Panc1 (cell line): ENCODE measurements around the gene IMP4. TPM values are rescaled to one million over a fixed set of nuclear protein-coding genes. Genes with fewer than 3 reads are reported as not detected.

Experiments
- ATAC-seq: fragments of 200-7000 bp; cut with Tn5 transposase; 2 replicates; pipeline ENCODE4 v1.9.1; 2020; ENCODE audit warnings: mild to moderate bottlenecking, moderate library complexity
- BruUV-seq: library from RNA; stranded (reverse); fragments of 400-500 nt; replicated peaks from 2 replicates; lab custom pipeline; 2021; lab: Mats Ljungman, UMichigan
- CTCF ChIA-PET: fragments of 300-600 bp; sonication (Branson Sonifier 250); formaldehyde crosslinking; loops from one replicate; lab custom pipeline; 2022; ENCODE audit warnings: antibody characterized with exemption; lab: Charles Lee
- POLR2A ChIA-PET: fragments of 300-600 bp; sonication (Branson Sonifier 250); formaldehyde crosslinking; loops from one replicate; lab custom pipeline; 2022; ENCODE audit warnings: antibody characterized with exemption; lab: Charles Lee
- DNase-seq: peaks from one replicate; pipeline ENCODE4 v3.0.0-alpha.2; 2010; ENCODE audit warnings: low read depth, low spot score
- H3K27ac ChIP-seq: 2 replicates; pipeline ENCODE4 v1.5.1; 2011; ENCODE audit warnings: mild to moderate bottlenecking, low read length, inconsistent platforms
- H3K27me3 ChIP-seq: fragments of 200-500 bp; sonication (Bioruptor generic); 2 replicates; pipeline ENCODE4 v1.6.0; 2014; ENCODE audit warnings: low read length, inconsistent platforms; ENCODE audit not compliant: control insufficient read depth, insufficient read depth
- H3K36me3 ChIP-seq: fragments of 200-500 bp; sonication (Bioruptor generic); 2 replicates; pipeline ENCODE4 v1.5.1; 2014; ENCODE audit warnings: inconsistent platforms, mild to moderate bottlenecking, low read length, moderate library complexity; ENCODE audit not compliant: control insufficient read depth, insufficient read depth
- H3K4me1 ChIP-seq: 2 replicates; pipeline ENCODE4 v1.5.1; 2011; ENCODE audit warnings: inconsistent platforms, mild to moderate bottlenecking, low read length, moderate library complexity; ENCODE audit not compliant: control insufficient read depth, insufficient read depth
- H3K4me3 ChIP-seq, 2 experiments: 2 replicates each; pipeline ENCODE4 v1.5.1; 2011 to 2012; ENCODE audit warnings: low read depth in 2 of 2, low read length in 2 of 2, mild to moderate bottlenecking in 2 of 2, inconsistent platforms in 1 of 2, moderate library complexity in 1 of 2
- H3K9me3 ChIP-seq: fragments of 200-500 bp; sonication (Bioruptor generic); 2 replicates; pipeline ENCODE4 v1.5.1; 2014; ENCODE audit warnings: low read depth, mild to moderate bottlenecking, inconsistent platforms, low read length, moderate library complexity; ENCODE audit not compliant: control insufficient read depth, insufficient read depth
- CTCF ChIP-seq: fragments of 450-650 bp; IDR thresholded peaks from 2 replicates; pipeline ENCODE4 v1.5.1; 2017; ENCODE audit warnings: mild to moderate bottlenecking
- POLR2AphosphoS5 ChIP-seq: IDR thresholded peaks from 2 replicates; pipeline ENCODE4 v1.6.1; 2012; ENCODE audit warnings: mild to moderate bottlenecking, low read depth, low read length, moderate library complexity
- SIN3A ChIP-seq: IDR thresholded peaks from 2 replicates; pipeline ENCODE4 v1.6.1; 2012; ENCODE audit warnings: low read depth, mild to moderate bottlenecking, low read length, moderate library complexity, borderline replicate concordance; ENCODE audit not compliant: insufficient read depth
- TCF7L2 ChIP-seq: IDR thresholded peaks from 2 replicates; pipeline ENCODE4 v1.6.1; 2011; ENCODE audit warnings: mild to moderate bottlenecking, low read depth, low read length, inconsistent platforms
- in situ Hi-C: cut with HindIII; loops from 2 replicates; pipeline ENCODE4 v1.10.0; 2016; ENCODE audit warnings: low sequenced_read_pairs, low pct_unique_long_range_greater_than_20kb
- intact Hi-C: fragments of 100-400 bp; cut with micrococcal nuclease; formaldehyde crosslinking; loops from one replicate; pipeline ENCODE4 v1.10.0; 2022; ENCODE audit not compliant: unreplicated experiment
- total RNA-seq: library from RNA; stranded (reverse); gene quantifications from one replicate; pipeline ENCODE4 v1.2.1, GENCODE V29; 2021; ENCODE audit not compliant: unreplicated experiment
- TF ChIP-seq, protein P1 (sequence below), 2 experiments: IDR thresholded peaks; 2 replicates each; pipeline ENCODE4 v1.6.1; 2011 to 2012; ENCODE audit warnings: low read depth in 2 of 2, control low read depth in 1 of 2, low read length in 1 of 2, mild to moderate bottlenecking in 1 of 2, moderate library complexity in 1 of 2; ENCODE audit not compliant: insufficient read depth in 1 of 2

Gene IMP4
- total RNA-seq, 1 experiment from 2014 or later: 104 TPM

DNA sequence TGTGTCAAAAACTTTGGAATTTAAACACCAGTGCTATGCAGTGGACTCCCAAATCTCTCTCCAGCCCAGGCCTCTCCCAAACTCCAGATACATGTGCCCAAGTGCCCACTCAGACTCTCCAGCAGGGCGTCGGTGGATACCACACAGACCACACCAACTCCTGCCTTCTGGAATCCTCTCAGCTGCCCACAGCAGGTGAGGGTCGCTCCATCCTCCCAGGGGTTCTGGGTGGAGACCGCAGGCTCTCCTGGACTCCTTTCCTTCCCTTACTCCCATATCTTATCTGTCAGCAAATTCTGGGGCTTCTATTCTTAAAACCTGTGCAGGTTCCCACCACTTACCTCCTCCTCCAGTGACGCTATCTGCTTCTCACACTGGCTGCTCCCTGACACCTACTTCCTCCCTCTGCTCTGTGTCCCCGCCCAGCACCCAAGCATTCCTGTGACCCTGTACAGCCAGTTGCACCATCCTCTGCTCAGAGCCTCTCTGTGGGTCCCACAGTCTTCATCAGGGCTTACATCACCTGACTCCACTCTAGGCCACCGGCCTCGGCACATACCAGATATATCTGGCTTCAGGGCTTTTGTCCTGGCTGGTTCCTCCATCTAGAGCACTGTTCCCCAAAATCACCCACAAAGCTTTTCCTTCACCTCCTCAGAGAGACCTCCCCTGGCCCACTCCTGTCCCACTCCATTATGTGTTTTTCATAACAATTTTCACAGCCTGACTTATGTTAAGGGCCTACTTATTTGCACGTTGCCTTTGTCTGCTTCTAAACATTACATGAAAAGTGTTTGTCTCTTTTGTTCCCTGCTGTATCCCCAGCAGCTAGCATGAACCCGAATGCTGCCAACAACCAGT, 2.6 kb upstream of the IMP4 start:
- no peak overlapping the region for H3K27ac ChIP-seq
- H3K27me3 ChIP-seq: no peaks in the 10 kb centered on the region
- no peak overlapping the region for H3K4me3 ChIP-seq
- CTCF ChIA-PET: no interaction called here
- DNase-seq (no peak), ATAC-seq (no peak)
- peaks cover 3% of the 10 kb centered on the region; the same call in 1 of the 2 replicates for H3K9me3 ChIP-seq
- in situ Hi-C loops (no loop called here), intact Hi-C loops (loop anchor here (10.0 kb wide), 1 partner anchor 185 kb away; no protein-coding TSS in a partner anchor)
- POLR2A ChIA-PET: no interaction called here
- H3K36me3 ChIP-seq: peaks cover 6% of the 10 kb centered on the region
- no peak for TF ChIP-seq POLR2AphosphoS5
- TF ChIP-seq, protein P1, sequence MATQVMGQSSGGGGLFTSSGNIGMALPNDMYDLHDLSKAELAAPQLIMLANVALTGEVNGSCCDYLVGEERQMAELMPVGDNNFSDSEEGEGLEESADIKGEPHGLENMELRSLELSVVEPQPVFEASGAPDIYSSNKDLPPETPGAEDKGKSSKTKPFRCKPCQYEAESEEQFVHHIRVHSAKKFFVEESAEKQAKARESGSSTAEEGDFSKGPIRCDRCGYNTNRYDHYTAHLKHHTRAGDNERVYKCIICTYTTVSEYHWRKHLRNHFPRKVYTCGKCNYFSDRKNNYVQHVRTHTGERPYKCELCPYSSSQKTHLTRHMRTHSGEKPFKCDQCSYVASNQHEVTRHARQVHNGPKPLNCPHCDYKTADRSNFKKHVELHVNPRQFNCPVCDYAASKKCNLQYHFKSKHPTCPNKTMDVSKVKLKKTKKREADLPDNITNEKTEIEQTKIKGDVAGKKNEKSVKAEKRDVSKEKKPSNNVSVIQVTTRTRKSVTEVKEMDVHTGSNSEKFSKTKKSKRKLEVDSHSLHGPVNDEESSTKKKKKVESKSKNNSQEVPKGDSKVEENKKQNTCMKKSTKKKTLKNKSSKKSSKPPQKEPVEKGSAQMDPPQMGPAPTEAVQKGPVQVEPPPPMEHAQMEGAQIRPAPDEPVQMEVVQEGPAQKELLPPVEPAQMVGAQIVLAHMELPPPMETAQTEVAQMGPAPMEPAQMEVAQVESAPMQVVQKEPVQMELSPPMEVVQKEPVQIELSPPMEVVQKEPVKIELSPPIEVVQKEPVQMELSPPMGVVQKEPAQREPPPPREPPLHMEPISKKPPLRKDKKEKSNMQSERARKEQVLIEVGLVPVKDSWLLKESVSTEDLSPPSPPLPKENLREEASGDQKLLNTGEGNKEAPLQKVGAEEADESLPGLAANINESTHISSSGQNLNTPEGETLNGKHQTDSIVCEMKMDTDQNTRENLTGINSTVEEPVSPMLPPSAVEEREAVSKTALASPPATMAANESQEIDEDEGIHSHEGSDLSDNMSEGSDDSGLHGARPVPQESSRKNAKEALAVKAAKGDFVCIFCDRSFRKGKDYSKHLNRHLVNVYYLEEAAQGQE (IDR thresholded peaks at IDR 0.05; ENCODE audit: insufficient read depth in 1 of 2, low read depth in 2 of 2, low read length in 1 of 2): no peak
- TF ChIP-seq CTCF: no peak
- no peak for TF ChIP-seq TCF7L2
- TF ChIP-seq SIN3A: no peak
- H3K4me1 ChIP-seq: peaks cover 17% of the 10 kb centered on the region
- no TSS peak for BruUV-seq

- ChIA-PET CTCF (interaction anchor here (1.1 to 1.5 kb wide), 2 partner anchors 8 to 9 kb away, joined by 3 read pairs; no protein-coding TSS in a partner anchor), POLR2A (no interaction called here)
- in situ Hi-C loops: no loop called here
- peaks cover 17% of the 10 kb centered on the region for H3K4me1 ChIP-seq
- DNase-seq (no peak), ATAC-seq (no peak)
- H3K4me3 ChIP-seq: peak overlapping the region; percentile 82 to 96
- TF ChIP-seq CTCF: no peak
- TF ChIP-seq SIN3A: 0 out of 2 replicates have a peak, but pooled peaks have one; percentile 29
- no peaks in the 10 kb centered on the region for H3K27me3 ChIP-seq
- peak overlapping the region; percentile 95 for H3K27ac ChIP-seq
- peaks cover 9% of the 10 kb centered on the region for H3K36me3 ChIP-seq
- intact Hi-C loops: no loop called here
- BruUV-seq: no TSS peak
- H3K9me3 ChIP-seq: no peaks in the 10 kb centered on the region
Observed at GRCh38 chr2:130341562-130342019, 1.1 kb upstream of the IMP4 start.
